ENCODE results near the gene FRMD4A. TPM values are rescaled to one million over a fixed set of nuclear protein-coding genes. Genes with fewer than 3 reads are reported as not detected.

The FRMD4A gene
- total RNA-seq, 1 experiment from 2014 or later: 19.6 TPM

GRCh38 chr10:14106828-14107227 is 223.9 kb downstream of the FRMD4A start:
- Histone ChIP-seq H4K91ac (ENCODE audit: insufficient read length, low read depth, low read length) (no peak overlapping the region), H3K79me1 (ENCODE audit: insufficient read depth, low read depth, low read length, poor library complexity, severe bottlenecking) (no peaks in the 10 kb centered on the region), H3K79me2 (ENCODE audit: insufficient read depth, low read length) (no peaks in the 10 kb centered on the region), H3K27me3 (ENCODE audit: insufficient read depth, low read length) (no peaks in the 10 kb centered on the region), H2AFZ (ENCODE audit: low read length) (no peak overlapping the region), H3K4me1 (ENCODE audit: insufficient read depth, low read length) (no peaks in the 10 kb centered on the region; the same call in 1 of the 2 replicates), H4K8ac (replicated peaks; ENCODE audit: insufficient read length, low read depth, low read length) (no peak overlapping the region), H3K9me3 (ENCODE audit: control insufficient read depth, low read depth, low read length) (no peaks in the 10 kb centered on the region), H3K18ac (ENCODE audit: insufficient read length, low read depth, low read length) (no peak overlapping the region), H3T11ph (ENCODE audit: low read length) (no peak overlapping the region), H3K27ac (ENCODE audit: insufficient read length, low read depth, low read length) (no peak overlapping the region), H4K20me1 (ENCODE audit: control insufficient read depth, insufficient read depth, insufficient read length) (no peaks in the 10 kb centered on the region), H3K23me2 (ENCODE audit: insufficient read length, low read depth, low read length, poor library complexity, severe bottlenecking) (no peaks in the 10 kb centered on the region), H3K23ac (ENCODE audit: insufficient read length, low read depth, low read length) (no peak overlapping the region), H2BK20ac (ENCODE audit: low read depth, low read length, poor library complexity, severe bottlenecking) (no peak overlapping the region), H2BK5ac (ENCODE audit: insufficient read length, low read length) (no peak overlapping the region), H2BK15ac (ENCODE audit: low read depth, low read length) (no peak overlapping the region), H3K9ac (ENCODE audit: extremely low read depth, insufficient read length, low read length) (no peak overlapping the region), H3K56ac (ENCODE audit: insufficient read length, low read depth, low read length) (no peak overlapping the region), H2BK12ac (ENCODE audit: insufficient read length, low read depth, low read length) (no peak overlapping the region), H3K4me2 (ENCODE audit: insufficient read depth, insufficient read length, low read length) (no peak overlapping the region), H4K5ac (ENCODE audit: insufficient read length, low read depth, low read length) (no peak overlapping the region), H2AK5ac (ENCODE audit: insufficient read length, low read length) (no peak overlapping the region), H3K14ac (ENCODE audit: insufficient read depth, low read length) (no peak overlapping the region), H2BK120ac (ENCODE audit: low read depth, low read length, poor library complexity, severe bottlenecking) (no peak overlapping the region), H3K4ac (ENCODE audit: low read depth, low read length) (no peak overlapping the region)
- Mint-ChIP-seq H3K36me3 (ENCODE audit: insufficient read depth in 1 of 3, low read depth in 3 of 3) (no peaks in the 10 kb centered on the region), H3K4me3 (no peak overlapping the region), H3K9me3 (no peaks in the 10 kb centered on the region), H3K4me1 (peaks cover 2 to 5% of the 10 kb centered on the region in 2 experiments; a peak in 2 of 4 replicates), H3K27ac (no peak overlapping the region), H3K27me3 (ENCODE audit: low read depth) (no peaks in the 10 kb centered on the region; the same call in 1 of the 2 replicates)
- no CpG with 5 or more reads among the region's 3 CpGs for WGBS (ENCODE audit: extremely low coverage, insufficient read length, low lambda C conversion rate)
- DNase-seq: no peak
- no peak for TF ChIP-seq CTCF (conservative IDR thresholded peaks at IDR 0.05)

Data from H9 (cell line).